ENCODE measurements around the gene CDH5.

GRCh38 chr16:66369055-66369592 is 2.6 kb downstream of the CDH5 start:
- TF ChIP-seq CTCF (IDR thresholded peaks at IDR 0.05): no peak
- TF ChIP-seq EZH2 (IDR thresholded peaks at IDR 0.05): no peak
- TF ChIP-seq EZH2phosphoT487 (IDR thresholded peaks at IDR 0.05): no peak

All from neural progenitor cell (in vitro differentiated cells).